IMR-90 (cell line): ENCODE data around the gene URB2. TPM values are rescaled to one million over a fixed set of nuclear protein-coding genes. Genes with fewer than 3 reads are reported as not detected.

Experiments
- ATAC-seq: fragments of 200-7000 bp; cut with Tn5 transposase; 2 replicates; pipeline ENCODE4 v1.9.1; 2020; ENCODE audit warnings: low read depth, mild to moderate bottlenecking, moderate library complexity
- BruUV-seq: library from RNA; stranded (reverse); fragments of 400-500 nt; replicated peaks from 2 replicates; lab custom pipeline; 2021; lab: Mats Ljungman, UMichigan
- CTCF ChIA-PET: fragments of 300-600 bp; formaldehyde crosslinking; extraction: SDS; loops from one replicate; lab custom pipeline; 2021; ENCODE audit warnings: antibody characterized with exemption; lab: Yijun Ruan, JAX
- POLR2A ChIA-PET: fragments of 300-600 bp; sonication (Branson Sonifier 250); formaldehyde crosslinking; loops from one replicate; lab custom pipeline; 2022; ENCODE audit warnings: antibody characterized with exemption; ENCODE audit not compliant: unreplicated experiment; lab: Charles Lee
- DNase-seq: peaks from one replicate; pipeline ENCODE4 v3.0.0; 2013
- H2AFZ ChIP-seq: replicated peaks from 2 replicates; pipeline ENCODE3; 2013; ENCODE audit warnings: low read length, mild to moderate bottlenecking; ENCODE audit not compliant: poor library complexity
- H2AK5ac ChIP-seq: 2 replicates; pipeline ENCODE4 v1.6.1; 2013; ENCODE audit warnings: low read depth, low read length, inconsistent platforms
- H2AK9ac ChIP-seq: replicated peaks from 2 replicates; pipeline ENCODE3; 2013; ENCODE audit warnings: mild to moderate bottlenecking, low read depth, low read length, moderate library complexity; ENCODE audit not compliant: poor library complexity
- H2BK120ac ChIP-seq: 2 replicates; pipeline ENCODE4 v1.6.1; 2013; ENCODE audit warnings: low read depth, low read length, inconsistent platforms
- H2BK15ac ChIP-seq: 3 replicates; pipeline ENCODE4 v1.6.1; 2013; ENCODE audit warnings: low read depth, low read length, inconsistent platforms
- H2BK20ac ChIP-seq: 2 replicates; pipeline ENCODE4 v1.6.1; 2013; ENCODE audit warnings: low read depth, mild to moderate bottlenecking, inconsistent platforms, low read length, moderate library complexity
- H2BK5ac ChIP-seq: 2 replicates; pipeline ENCODE4 v1.6.1; 2013; ENCODE audit warnings: mild to moderate bottlenecking, low read depth, low read length, inconsistent platforms; ENCODE audit not compliant: poor library complexity, severe bottlenecking
- H3K14ac ChIP-seq: replicated peaks from 2 replicates; pipeline ENCODE4 v1.6.1; 2013; ENCODE audit warnings: low read depth, low read length, inconsistent platforms
- H3K18ac ChIP-seq: 2 replicates; pipeline ENCODE4 v1.6.1; 2013; ENCODE audit warnings: low read depth, low read length, control low read depth
- H3K23ac ChIP-seq: 2 replicates; pipeline ENCODE4 v1.6.1; 2013; ENCODE audit warnings: low read depth, low read length, inconsistent platforms
- H3K27ac ChIP-seq: 2 replicates; pipeline ENCODE4 v1.5.1; 2013; ENCODE audit warnings: mild to moderate bottlenecking, control low read depth, low read length; ENCODE audit not compliant: insufficient read depth
- H3K27me3 ChIP-seq: 2 replicates; pipeline ENCODE4 v1.6.1; 2013; ENCODE audit warnings: low read length; ENCODE audit not compliant: control insufficient read depth, insufficient read depth
- H3K36me3 ChIP-seq: 2 replicates; pipeline ENCODE4 v1.6.1; 2013; ENCODE audit warnings: low read length, mixed read lengths; ENCODE audit not compliant: control insufficient read depth, insufficient read depth
- H3K4ac ChIP-seq: 2 replicates; pipeline ENCODE4 v1.6.1; 2013; ENCODE audit warnings: low read depth, low read length, inconsistent platforms
- H3K4me1 ChIP-seq: 2 replicates; pipeline ENCODE4 v1.6.1; 2013; ENCODE audit warnings: low read length, mixed read lengths; ENCODE audit not compliant: control insufficient read depth, insufficient read depth
- H3K4me2 ChIP-seq: 2 replicates; pipeline ENCODE4 v1.6.1; 2013; ENCODE audit warnings: low read depth, mild to moderate bottlenecking, control low read depth, low read length, moderate library complexity
- H3K4me3 ChIP-seq: 2 replicates; pipeline ENCODE4 v1.5.1; 2013; ENCODE audit warnings: low read depth, mild to moderate bottlenecking, control low read depth, low read length, moderate library complexity; ENCODE audit not compliant: insufficient read depth
- H3K56ac ChIP-seq: 2 replicates; pipeline ENCODE4 v1.6.1; 2013; ENCODE audit warnings: low read length, inconsistent platforms; ENCODE audit not compliant: insufficient read depth; ENCODE audit errors: extremely low read depth
- H3K79me1 ChIP-seq, 2 experiments: 2 replicates each; pipeline ENCODE4 v1.6.1; 2013; ENCODE audit warnings: low read length in 2 of 2, inconsistent platforms in 1 of 2, low read depth in 1 of 2
- H3K9ac ChIP-seq: 2 replicates; pipeline ENCODE4 v1.6.1; 2013; ENCODE audit warnings: low read depth, low read length, control low read depth
- H3K9me1 ChIP-seq: 2 replicates; pipeline ENCODE4 v1.6.1; 2013; ENCODE audit warnings: low read length, inconsistent platforms; ENCODE audit not compliant: insufficient read depth
- H3K9me3 ChIP-seq: 2 replicates; pipeline ENCODE4 v1.6.1; 2013; ENCODE audit warnings: low read length; ENCODE audit not compliant: control insufficient read depth, insufficient read depth
- H4K20me1 ChIP-seq: 2 replicates; pipeline ENCODE4 v1.6.1; 2013; ENCODE audit warnings: low read length, inconsistent platforms; ENCODE audit not compliant: insufficient read depth
- H4K5ac ChIP-seq: 2 replicates; pipeline ENCODE4 v1.6.1; 2013; ENCODE audit warnings: mild to moderate bottlenecking, low read depth, low read length, control low read depth
- H4K8ac ChIP-seq, 2 experiments: 2 replicates each; pipeline ENCODE4 v1.6.1; 2013; ENCODE audit warnings: low read depth in 2 of 2, low read length in 2 of 2, control low read depth in 1 of 2, inconsistent platforms in 1 of 2
- H4K91ac ChIP-seq: 2 replicates; pipeline ENCODE4 v1.6.1; 2013; ENCODE audit warnings: low read depth, low read length, inconsistent platforms; ENCODE audit not compliant: insufficient read depth
- BHLHE40 ChIP-seq: fragments of 150-350 bp; IDR thresholded peaks from 2 replicates; pipeline ENCODE4 v1.6.1; 2016; ENCODE audit warnings: mild to moderate bottlenecking, low read depth, low read length
- CEBPB ChIP-seq: IDR thresholded peaks from 2 replicates; pipeline ENCODE4 v1.6.1; 2012; ENCODE audit warnings: low read depth, low read length, improper control_type of control experiment
- CHD1 ChIP-seq: IDR thresholded peaks from 2 replicates; pipeline ENCODE4 v1.6.1; 2012; ENCODE audit warnings: low read depth, low read length, improper control_type of control experiment
- CTCF ChIP-seq: conservative IDR thresholded peaks from 2 replicates; pipeline ENCODE4 v1.5.1; 2012; ENCODE audit warnings: mild to moderate bottlenecking, low read depth, low read length, improper control_type of control experiment
- ELK1 ChIP-seq: fragments of 150-350 bp; IDR thresholded peaks from 2 replicates; pipeline ENCODE4 v1.6.1; 2016; ENCODE audit warnings: low read depth, mild to moderate bottlenecking, low read length, moderate library complexity, borderline replicate concordance
- FOS ChIP-seq: fragments of 150-350 bp; IDR thresholded peaks from 2 replicates; pipeline ENCODE4 v1.6.1; 2016; ENCODE audit warnings: low read depth, low read length
- MAFK ChIP-seq: IDR thresholded peaks from 2 replicates; pipeline ENCODE4 v1.6.1; 2012; ENCODE audit warnings: low read depth, low read length, improper control_type of control experiment
- MAZ ChIP-seq: IDR thresholded peaks from 2 replicates; pipeline ENCODE4 v1.6.1; 2012; ENCODE audit warnings: low read depth, mild to moderate bottlenecking, low read length, improper control_type of control experiment, moderate library complexity, borderline replicate concordance
- MXI1 ChIP-seq: IDR thresholded peaks from 2 replicates; pipeline ENCODE4 v1.6.1; 2012; ENCODE audit warnings: low read depth, mild to moderate bottlenecking, low read length, moderate library complexity, borderline replicate concordance
- NFE2L2 ChIP-seq: fragments of 150-350 bp; IDR thresholded peaks from 2 replicates; pipeline ENCODE4 v1.6.1; 2016; ENCODE audit warnings: low read depth, mild to moderate bottlenecking, low read length
- POLR2A ChIP-seq: IDR thresholded peaks from 2 replicates; pipeline ENCODE4 v1.6.1; 2012; ENCODE audit warnings: mild to moderate bottlenecking, low read depth, low read length
- RAD21 ChIP-seq: IDR thresholded peaks from 2 replicates; pipeline ENCODE4 v1.6.1; 2012; ENCODE audit warnings: low read length, improper control_type of control experiment
- RCOR1 ChIP-seq: IDR thresholded peaks from 2 replicates; pipeline ENCODE4 v1.6.1; 2012; ENCODE audit warnings: mild to moderate bottlenecking, low read length, improper control_type of control experiment; ENCODE audit not compliant: insufficient replicate concordance
- RFX5 ChIP-seq: IDR thresholded peaks from 2 replicates; pipeline ENCODE4 v1.8.0; 2012; ENCODE audit warnings: low read depth, mild to moderate bottlenecking, low read length, moderate library complexity
- SMC3 ChIP-seq: fragments of 150-350 bp; IDR thresholded peaks from 2 replicates; pipeline ENCODE4 v1.6.1; 2016; ENCODE audit warnings: low read depth, mild to moderate bottlenecking, antibody characterized with exemption, low read length, moderate library complexity
- USF2 ChIP-seq: fragments of 150-350 bp; IDR thresholded peaks from 2 replicates; pipeline ENCODE4 v1.6.1; 2017; ENCODE audit warnings: mild to moderate bottlenecking, antibody characterized with exemption, low read length, low read depth
- WGBS, 2 experiments: methylation state at CpG; one replicate each; pipeline versions ENCODE4 v1.1.5 to v1.1.7; 2013; ENCODE audit warnings: missing lambda C conversion rate in 2 of 2; ENCODE audit not compliant: insufficient read length in 1 of 2; ENCODE audit errors: extremely low coverage in 2 of 2; 5-methylcytosine and 5-hydroxymethylcytosine counted together
- dilution Hi-C: fragments of 300-500 bp; cut with HindIII; formaldehyde crosslinking; loops from one replicate; pipeline ENCODE4 v1.14.3; 2018; ENCODE audit warnings: low sequenced_read_pairs; ENCODE audit not compliant: unreplicated experiment
- in situ Hi-C: fragments of 300-500 bp; cut with MboI; formaldehyde crosslinking; loops from 3 replicates; pipeline ENCODE4 v1.14.3; 2019; ENCODE audit warnings: low sequenced_read_pairs, inconsistent platforms, mixed read lengths
- intact Hi-C: fragments of 100-400 bp; cut with micrococcal nuclease; formaldehyde crosslinking; loops from 2 replicates; pipeline ENCODE4 v1.10.0; 2022
- polyA plus RNA-seq, 3 experiments: library from polyadenylated mRNA; depleted of rRNA; stranded (reverse); fragments of >200 nt; gene quantifications; 2 replicates each; pipeline ENCODE4 v1.2.3, GENCODE V29; 2012; ENCODE audit warnings: low replicate concordance in 1 of 3
- total RNA-seq: library from RNA; depleted of rRNA; stranded (reverse); fragments of >200 nt; gene quantifications from 2 replicates; pipeline ENCODE4 v1.2.3, GENCODE V29; 2012

URB2 gene
- total and polyA plus RNA-seq, 2 of the 4 experiments (the other 2 are of a cell fraction): 5.9 to 15.4 TPM

GRCh38 chr1:229631148-229631547, 5.1 kb downstream of the URB2 start:
- H2BK5ac ChIP-seq: no peak overlapping the region
- peaks cover 18 to 37% of the 10 kb centered on the region in 2 experiments for H3K79me1 ChIP-seq
- no peaks in the 10 kb centered on the region for H3K9me3 ChIP-seq
- H3K4me1 ChIP-seq: peaks cover 3% of the 10 kb centered on the region; the same call in 1 of the 2 replicates
- H3K14ac ChIP-seq: no peak overlapping the region
- H3K4me2 ChIP-seq: no peak overlapping the region
- no peak overlapping the region for H2BK120ac ChIP-seq
- H2BK20ac ChIP-seq: no peak overlapping the region
- dilution Hi-C loops: no loop called here
- in situ Hi-C loops: no loop called here
- ChIA-PET CTCF (no interaction called here), POLR2A (no interaction called here)
- H3K4ac ChIP-seq: no peak overlapping the region
- WGBS, 2 experiments: no CpG with 5 or more reads among the region's 3 CpGs
- H2AK9ac ChIP-seq: no peak overlapping the region
- H3K9ac ChIP-seq: no peak overlapping the region
- no peak overlapping the region for H2BK15ac ChIP-seq
- H3K23ac ChIP-seq: no peak overlapping the region
- H4K91ac ChIP-seq: no peak overlapping the region
- intact Hi-C loops: no loop called here
- TF ChIP-seq CHD1 (no peak), ELK1 (no peak), CTCF (no peak), POLR2A (no peak), RFX5 (no peak), NFE2L2 (no peak), RCOR1 (no peak), SMC3 (no peak), USF2 (no peak), CEBPB (no peak), MXI1 (no peak), BHLHE40 (no peak), MAFK (no peak), FOS (no peak), RAD21 (no peak), MAZ (no peak)
- no peak overlapping the region for H3K4me3 ChIP-seq
- no TSS peak for BruUV-seq
- peaks cover 14% of the 10 kb centered on the region for H3K36me3 ChIP-seq
- ATAC-seq (no peak), DNase-seq (no peak)
- H3K56ac ChIP-seq: no peak overlapping the region
- no peak overlapping the region for H4K8ac ChIP-seq
- no peaks in the 10 kb centered on the region for H3K27me3 ChIP-seq
- H4K5ac ChIP-seq: no peak overlapping the region
- H3K9me1 ChIP-seq: peaks cover 2% of the 10 kb centered on the region; the same call in 1 of the 2 replicates
- H2AFZ ChIP-seq: no peak overlapping the region
- no peak overlapping the region for H2AK5ac ChIP-seq
- peaks cover 14% of the 10 kb centered on the region for H4K20me1 ChIP-seq
- H3K18ac ChIP-seq: no peak overlapping the region
- H3K27ac ChIP-seq: no peak overlapping the region
